Activated CD4-positive, alpha-beta T cell treated with anti-CD3 and anti-CD28 coated beads, Interleukin-2, Interleukin-4, amounts not matched to agents 100 ng/mL and 50 ng/mL, durations not matched to agents 16 hours and 8 hours (primary cell): ENCODE results near the gene HMCN2.
"Not testable (repeated sequence)": the region's sequence is repeated elsewhere in the genome, so short reads cannot be mapped to it uniquely, and the experiment has no call there.

Source experiments
- DNase-seq: peaks from one replicate; pipeline ENCODE4 v3.0.0-alpha.2; 2020; ENCODE audit warnings: low spot score

Gene HMCN2

DNA sequence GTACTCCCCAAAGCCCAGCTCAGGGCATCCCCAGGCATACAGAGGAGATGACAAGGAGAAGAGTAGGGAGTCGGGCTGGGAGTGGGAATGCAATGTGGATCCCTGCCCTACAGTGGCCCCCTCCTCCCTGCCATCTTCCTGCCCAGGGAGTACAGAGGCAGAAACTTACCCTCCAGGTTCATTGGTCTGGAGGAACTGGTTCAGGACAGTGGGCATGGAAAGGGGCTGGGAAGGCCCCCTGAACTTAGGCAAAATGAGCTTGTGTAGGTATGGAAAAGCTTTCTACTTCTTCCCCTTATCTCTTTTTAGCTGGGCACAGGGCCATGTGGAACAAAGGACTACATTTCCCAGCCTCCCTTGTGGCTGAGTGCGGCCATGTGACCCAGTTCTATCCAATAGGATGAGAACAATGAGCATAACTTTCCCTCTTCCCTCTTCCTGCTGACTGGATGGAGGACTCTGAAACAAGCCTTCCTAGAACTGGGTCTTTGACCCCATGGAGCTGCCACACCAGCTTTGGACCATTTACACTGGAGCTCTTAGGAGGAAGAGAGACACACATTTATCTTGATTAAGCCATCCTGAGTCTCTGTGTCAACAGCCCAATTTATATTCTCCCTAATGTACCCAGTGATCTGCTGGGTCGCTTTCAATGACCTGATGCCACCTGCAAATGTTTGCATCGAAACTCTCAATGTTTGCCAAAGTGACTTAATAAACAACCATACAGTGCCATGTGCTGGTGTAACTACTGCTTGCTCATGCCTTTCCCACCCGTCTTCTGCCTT lies 25.0 kb upstream of the HMCN2 start:
- DNase-seq = peak; percentile 78

DNA sequence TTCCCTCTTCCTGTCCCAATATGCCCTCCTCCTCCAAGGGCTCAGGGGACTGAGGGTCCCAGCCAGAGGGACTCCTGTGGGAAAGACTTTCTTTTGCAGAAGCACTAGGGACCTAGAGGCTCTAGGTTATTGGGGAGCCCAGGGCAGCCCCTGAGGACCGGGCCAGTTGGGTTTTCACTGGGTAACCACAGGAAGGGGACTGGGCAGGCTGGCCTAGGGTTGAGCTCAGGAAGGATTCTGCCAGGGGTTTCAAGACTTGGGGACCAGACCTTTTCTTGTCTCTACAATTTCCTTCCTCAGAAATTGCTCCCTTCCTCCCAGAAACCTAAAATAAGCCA lies 24.4 kb upstream of the HMCN2 start:
- no peak for DNase-seq

DNA sequence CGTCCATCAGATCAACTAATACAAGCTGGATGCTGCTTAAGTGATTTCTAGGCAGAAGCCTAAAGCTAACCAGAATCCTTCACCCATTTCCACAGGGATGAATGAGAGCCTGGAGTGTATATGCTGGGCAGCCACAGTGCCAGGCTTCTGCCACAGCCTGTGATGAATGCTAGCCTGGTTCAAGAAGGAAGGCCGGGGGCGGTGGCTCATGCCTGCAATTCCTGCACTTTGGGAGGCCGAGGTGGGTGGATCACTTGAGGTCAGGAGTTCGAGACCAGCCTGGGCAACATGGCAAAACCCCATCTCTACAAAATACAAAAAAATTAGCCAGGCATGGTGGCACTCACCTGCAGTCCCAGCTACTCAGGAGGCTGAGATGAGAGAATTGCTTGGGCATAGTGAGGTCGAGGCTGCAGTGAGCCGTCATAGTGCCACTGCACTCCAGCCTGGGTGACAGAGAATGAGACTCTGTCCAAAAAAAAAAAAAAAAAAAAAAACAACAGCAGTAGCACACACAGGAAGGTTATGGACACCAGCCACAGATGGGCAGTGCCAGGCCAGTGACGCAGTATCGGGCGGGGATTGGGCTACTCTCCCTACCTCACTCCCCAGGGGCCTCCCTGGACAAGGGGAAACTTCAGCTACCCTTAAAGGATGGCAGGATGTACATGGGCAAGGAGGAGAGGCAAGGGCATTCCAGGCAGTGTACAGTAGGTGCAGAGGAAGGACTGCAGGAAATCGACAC lies 23.1 kb upstream of the HMCN2 start:
- DNase-seq = no peak

DNA sequence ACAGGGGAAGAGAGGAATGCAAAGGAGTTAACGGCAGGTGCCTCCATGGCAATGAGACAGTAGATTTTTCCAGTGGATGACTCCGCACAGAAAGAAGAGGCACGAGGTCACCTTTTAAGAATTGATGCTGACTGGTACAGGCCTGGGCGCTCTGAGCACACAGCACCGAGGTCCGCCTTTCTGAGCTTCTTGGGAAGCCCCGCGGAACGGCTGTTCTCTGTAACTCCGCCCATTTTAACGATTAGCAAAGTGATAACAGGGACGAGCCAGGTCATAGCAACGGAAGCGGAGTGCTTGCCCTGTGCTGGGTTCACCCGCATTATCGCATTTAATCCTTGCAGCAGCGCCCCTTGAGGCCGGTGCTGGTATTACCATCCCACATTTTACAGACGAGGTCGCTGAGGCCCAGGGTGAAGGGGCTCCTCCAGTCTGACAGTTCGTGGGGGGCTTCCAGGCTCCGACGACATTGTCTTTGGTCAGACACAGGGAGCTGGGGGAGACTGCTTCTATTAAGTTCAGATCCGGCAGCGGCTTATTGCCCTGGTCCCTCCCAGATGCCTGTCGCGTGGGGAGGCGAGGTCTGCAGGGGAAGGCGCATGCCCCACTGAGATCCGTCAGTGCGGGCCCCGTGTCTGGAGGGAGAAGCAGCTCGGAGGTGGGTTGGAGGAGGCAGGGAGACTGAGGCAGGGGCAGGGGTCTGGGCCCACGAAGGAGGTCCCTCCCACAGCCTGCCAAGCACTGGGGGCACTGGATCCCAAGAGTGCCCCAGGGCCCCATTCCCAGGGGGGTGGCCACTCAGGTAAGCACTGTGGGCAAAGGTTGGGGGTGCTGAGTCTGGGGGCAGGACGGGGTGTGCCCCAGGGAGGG lies 22.3 kb upstream of the HMCN2 start:
- DNase-seq = peak; percentile 88

DNA sequence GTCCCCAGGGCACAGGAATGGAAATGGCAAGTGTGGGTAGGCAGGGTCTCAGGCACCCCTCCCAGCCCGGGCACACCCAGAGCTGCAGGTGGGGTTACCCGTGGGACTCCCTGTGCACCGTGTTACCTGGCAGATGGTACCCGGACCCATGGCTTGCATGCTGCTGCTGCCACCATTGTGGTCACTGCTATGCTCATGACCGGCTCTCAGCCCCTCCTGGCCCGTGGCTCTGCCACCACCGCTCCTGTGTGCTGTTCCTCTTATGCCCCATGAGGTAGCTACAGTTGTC lies 21.7 kb upstream of the HMCN2 start:
- DNase-seq = no peak

DNA sequence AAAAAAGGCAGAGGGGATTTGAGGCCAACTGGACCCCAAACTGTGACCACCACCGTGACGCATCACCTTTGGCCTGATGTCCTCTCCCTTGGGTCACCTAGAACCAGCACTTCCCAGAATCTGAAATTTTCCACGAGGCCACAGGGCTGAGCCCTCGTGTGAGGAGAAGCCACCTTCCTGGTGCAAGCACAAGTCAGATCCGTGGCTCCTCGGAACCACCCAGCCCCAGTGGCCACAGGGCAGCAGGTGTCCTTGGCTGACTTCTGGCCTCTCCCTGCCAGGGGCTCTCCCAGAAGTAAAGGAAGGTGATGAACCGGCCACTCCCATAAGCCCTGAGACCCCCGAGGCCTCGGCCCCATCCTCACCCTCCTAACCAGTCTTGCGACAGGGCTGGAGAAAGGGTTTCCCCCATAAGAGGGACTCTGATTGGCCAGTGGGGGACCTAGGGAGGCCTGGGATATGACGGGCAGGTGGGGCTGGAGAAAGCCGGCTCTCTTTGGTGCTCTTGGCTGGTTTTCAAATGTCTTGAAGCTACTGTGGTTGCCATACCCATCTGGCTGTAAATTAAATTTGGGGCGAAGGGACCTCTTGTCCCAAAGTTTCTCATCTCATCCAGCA lies 20.9 kb upstream of the HMCN2 start:
- DNase-seq = no peak

DNA sequence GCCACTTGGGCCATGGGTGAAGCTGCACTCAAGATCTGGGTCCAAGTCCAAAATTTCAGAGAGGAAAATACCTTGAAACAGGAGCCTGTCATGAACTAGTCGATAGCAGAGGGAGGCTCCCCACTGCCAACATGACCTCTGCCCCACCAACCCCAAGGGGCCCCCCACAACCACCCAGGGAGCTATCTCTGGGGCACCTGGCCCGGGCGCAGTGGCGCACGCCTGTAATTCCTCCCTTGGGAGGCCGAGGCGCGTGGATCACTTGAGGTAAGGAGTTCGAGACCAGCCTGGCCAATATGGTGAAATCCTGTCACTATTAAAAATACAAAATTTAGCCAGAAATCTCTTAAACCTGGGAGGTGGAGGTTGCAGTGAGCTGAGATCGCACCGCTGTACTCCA lies 20.1 kb upstream of the HMCN2 start:
- no peak for DNase-seq

DNA sequence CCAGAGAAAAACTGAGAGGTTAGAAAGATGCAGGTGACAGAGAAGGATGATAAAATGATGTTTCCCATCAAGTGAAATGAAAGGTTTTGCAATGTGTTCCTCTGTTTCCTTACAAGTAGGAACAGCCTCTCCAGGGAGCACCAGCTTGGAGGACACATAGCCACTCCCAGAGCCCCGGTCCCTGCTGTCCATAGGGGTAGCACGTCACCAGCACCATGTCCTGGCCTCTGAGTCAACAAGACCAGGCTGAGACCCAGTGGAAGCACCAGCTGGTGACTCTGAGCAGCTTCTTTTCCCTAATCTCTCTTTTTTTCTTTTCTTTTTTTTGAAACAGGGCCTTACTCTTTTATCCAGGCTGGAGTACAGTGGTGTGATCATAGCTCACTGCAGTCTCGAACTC lies 19.4 kb upstream of the HMCN2 start:
- no peak for DNase-seq

DNA sequence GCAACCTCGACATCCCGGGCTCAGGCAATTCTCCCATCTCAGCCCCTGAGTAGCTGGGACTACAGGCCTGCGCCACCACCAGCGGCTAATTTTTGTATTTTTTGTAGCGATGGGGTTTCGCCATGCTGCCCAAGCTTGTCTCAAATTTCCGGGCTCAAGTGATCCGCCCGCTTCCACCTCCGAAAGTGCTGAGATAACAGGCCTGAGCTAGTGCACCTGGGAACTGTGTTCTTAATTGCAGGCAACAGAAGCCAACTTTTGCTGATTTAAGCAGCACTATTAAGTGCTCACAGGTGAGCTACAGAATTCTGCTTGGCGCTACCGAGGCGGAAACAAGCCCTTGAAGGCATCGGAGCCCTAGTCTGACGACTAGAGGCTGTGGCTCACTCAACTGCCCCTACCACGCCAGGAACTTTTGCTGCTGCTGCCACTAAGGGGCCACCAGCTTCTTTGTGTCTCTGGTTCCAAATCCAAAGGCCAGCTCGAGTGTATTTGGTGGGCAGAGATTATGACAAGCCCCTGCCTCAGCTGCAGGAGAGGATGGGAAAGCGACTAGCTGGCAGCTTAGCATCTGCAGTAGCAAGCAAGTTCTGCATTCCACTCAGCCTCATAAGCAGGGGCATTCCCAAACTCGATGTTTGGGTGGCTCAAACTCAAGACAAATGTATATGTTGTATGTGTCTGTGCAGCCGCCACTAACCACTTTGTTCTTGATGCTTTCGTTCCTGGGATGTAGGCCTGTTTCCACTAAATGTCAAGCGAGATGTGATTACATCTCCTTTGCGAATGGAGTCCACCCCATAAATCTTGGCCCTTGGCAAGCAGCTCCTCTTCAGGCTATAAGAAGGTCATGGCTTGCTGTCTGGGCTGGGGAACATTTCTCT lies 10.6 kb upstream of the HMCN2 start:
- DNase-seq = no peak

DNA sequence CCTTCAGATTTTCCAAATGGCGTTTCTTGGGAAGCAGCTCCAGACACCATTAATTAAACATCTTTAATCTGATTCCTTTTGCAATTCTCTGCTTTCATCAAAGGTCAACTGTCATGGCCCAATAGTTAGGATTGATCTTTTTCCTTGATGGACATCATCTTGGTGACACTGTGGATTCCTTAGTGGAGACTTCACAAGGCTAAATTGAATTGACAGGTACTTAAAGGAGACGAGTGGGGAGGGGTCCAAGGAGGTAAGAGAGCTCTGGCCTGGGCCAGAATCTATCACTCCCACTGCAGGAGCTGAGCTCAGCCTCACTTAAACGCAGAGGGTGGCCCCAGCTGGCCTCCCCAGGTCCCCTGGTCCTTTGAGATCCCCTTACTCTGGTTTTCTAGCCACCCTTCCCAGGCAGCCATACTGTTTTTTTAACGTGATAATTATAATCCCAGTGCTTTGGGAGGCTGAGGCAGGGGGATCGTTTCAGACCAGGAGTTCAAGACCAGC lies 9.9 kb upstream of the HMCN2 start:
- DNase-seq = no peak

DNA sequence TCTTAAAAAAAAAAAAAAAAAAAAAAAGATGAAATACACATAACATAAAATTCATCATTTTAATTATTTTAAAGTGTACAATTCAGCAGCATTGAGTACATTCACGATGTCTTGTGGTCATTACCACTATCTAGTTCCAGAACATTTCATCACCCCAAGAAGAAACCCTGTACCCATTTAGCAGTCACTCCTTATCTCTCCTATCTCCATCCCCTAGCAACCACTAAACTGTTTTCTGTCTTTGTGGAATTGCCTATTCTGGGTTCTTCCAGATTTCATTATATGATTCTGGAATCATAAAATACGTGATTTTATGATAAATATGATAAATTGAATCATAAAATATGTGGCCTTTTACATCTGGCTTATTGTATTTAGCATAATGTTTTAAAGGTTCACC lies 8.9 kb upstream of the HMCN2 start:
- no peak for DNase-seq

DNA sequence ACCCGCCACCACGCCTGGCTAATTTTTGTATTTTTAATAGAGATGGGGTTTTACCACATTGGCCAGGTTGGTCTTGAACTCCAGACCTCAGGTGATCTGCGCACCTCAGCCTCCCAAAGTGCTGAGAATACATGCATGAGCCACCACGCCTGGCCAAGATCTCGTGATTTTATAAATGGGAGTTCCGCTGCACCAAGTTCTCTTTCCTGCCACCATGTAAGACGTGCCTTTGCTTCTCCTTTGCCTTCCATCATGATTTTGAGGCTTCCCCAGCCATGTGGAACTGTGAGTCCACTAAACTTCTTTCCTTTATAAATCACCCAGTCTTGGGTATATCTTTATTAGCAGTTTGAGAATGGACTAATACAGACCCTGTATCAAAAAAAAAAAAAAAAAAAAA lies 7.4 kb upstream of the HMCN2 start:
- DNase-seq = not testable (repeated sequence)

DNA sequence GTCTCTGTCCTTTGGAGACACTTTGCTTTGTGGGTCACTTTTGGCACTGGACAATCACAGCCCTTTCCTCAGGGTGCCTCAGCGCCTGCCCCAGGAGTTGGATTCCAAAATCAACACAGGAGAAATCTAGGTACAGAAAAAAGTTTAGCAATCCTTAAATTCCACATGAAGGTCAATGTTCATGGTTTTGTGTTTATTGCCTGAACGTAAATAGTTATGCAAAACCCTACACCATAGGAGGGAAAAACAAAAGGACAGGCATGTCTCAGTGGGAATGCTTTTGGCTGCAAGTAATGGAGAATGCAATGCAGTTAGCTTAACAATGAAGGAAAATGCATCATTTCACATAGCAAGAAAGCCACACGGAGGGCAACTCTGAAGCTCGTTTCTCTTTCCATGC lies 6.5 kb upstream of the HMCN2 start:
- no peak for DNase-seq

DNA sequence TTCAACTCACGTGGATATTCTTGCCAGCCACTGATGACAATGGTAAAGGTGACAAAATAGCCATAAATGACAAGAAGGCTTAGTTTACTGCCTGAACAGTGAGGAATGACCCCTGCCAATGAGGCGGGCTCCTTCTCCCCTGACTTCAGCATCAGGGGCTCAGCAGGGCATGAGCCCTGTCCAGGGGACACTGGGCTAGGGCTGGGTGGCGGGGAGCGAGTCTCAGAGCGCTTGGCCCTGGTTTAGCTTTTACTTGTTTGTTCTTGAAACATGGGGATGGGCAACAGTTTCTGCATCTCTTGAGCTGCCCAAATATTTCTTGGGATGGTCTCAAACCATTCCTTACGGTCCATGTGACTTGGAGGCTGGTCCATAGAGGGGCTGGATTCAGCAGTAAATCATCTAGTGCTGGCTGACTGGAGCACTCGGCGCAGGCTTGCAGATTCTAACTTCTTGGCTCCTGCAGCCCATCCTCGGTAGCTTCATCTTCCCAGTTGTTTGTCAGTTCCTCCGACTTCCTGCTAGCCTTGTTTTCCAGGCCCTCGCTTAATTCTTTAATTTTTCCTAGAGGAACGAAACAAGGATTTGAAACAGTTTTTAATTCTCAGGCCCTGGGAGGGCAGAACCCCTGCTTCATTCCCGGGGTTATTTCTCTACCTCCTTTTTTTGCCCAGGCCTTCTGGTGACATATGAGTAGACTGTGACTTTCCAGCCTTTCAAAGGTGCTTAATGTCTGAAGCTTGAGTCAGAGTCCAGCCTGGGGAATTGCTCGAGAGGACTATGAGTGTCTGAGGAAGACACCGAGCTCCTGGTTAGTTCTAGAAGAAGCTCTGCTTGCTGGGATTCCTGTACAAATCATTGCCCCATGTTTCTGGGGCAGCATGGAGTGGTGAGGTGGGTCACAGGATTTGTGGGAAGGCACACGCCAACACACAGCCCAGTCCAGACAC lies 4.5 kb upstream of the HMCN2 start:
- no peak for DNase-seq

DNA sequence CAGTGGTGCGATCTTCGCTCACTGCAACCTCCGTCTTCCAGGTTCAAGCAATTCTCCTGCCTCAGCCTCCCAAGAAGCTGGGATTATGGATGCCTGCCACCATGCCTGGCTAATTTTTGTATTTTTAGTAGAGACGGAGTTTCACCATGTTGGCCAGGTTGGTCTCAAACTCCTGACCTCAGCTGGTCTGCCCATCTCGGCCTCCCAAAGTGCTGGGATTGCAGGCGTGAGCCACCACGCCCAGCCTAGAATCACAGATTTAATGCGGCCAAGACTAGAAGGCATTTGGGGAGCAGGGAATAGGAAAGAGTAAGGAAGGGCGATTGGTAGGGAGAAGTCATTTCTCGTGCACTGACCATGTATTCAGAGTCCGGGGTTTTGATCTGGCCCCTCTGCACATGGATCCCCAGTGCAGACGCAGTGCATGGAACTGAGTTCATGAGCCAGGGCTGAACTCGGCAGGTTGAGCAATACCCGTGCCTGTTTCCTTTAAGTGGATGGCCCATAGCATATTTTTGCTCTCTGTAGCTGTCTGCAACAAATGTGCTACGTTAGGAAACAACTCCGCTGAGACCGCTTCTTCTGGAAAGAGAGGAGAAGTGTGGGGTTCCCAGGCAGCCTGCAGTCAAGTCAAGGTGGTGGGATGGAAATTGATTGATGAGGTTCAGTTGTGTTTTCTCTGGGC lies 3.4 kb upstream of the HMCN2 start:
- no peak for DNase-seq

DNA sequence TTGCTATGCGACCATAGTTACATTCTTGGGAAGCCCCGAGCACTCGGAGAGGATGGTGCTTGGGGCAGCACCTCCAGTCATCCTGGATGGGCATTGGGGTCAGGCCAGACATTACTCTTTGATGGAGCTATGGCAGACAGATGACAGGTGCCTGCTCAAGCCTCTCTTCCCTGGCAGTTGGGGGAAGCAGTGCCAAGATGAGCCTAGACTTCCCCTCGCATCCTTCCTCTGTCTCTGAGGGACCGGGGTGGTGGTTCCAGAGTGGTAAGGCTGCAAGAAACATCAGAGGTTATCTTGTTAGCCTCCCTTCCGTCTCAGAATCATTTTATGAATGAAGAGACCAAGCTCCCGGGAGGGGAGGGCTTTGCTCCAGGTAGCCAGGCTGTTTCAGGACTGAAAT lies 2.8 kb upstream of the HMCN2 start:
- DNase-seq = no peak

DNA sequence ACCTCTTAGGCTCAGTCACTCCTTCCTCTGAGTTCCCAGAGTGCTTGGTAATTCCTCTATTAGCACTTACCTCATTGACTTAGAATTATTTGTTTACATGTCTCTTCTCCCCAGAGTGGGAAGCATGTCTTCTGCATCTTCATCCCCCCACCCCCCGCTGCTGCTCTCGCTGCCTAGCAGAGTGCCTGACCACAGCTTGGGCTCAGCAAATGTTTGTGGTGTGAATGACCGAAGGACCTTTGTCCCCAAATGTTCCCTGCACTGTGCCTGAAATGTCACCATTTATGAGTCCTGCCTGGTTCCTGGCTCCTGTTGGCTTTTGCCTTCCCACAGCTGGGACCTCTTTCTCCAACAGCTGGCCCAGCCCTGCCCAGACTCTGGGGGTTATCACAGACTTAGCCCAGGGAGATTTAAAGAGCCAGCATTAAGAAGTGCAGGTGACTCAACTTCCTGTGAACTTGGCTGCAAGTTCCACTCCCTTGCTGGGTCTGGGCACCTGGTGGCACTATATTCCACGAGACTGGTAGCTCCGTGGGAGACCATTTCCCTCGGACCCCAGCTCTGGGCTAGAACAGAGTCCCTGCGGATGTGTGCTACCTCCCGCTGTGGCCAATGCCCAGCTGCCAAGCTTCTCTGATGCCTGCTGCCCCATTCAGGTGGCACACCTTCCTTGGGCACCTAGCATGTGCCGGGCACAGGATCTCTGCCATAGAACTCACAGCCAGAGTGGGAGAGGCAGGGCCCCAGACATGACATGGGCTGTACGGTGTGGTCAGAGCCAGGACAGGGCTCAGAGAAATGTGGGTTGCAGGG lies 1.8 kb upstream of the HMCN2 start:
- DNase-seq = peak; percentile 4

DNA sequence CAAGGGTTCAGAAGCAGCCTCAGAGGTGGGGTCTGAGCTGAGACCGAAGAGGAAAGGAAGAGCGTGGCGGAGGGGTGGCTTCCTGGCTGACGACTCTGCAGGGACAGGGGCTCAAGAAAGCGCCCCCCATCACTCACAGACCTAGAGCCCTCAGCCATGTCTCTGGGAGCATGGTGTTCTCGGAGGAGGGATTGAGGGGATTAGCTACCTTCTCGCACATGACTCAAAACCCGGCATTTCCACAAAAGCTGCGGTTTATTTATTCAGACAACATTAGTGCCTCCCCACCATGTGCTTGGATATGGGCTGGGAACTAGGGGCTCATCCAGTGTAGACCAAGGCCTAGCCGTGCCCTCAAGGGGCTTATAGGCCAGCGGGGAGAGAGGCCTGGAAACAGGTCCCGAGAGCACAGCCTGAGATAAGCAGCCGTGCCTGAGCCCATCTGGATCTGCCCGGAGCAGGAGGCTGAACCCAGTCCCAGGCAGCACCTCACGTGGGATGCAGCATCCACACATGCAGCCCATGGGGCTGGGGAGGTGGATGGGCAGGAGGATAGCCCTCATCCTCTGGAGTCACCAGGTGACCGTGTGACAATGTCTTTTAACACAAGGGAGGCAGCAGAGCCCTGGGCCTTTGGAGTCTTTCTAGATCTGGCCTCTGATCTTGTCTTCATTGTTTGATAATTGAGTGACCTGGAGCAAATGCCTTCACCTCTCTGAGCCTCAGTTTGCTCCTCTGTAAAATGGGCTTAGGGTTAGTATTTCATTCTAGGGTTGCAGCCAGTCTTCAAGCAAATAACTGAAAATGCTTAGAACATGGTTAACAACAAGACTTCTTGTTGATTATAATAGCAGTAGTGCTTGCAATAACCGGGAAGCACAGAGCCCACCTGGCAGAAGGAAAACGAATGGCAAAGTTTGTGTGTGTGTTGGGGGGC lies 878 bp upstream of the HMCN2 start:
- DNase-seq = no peak
